SK-N-SH (cell line): Measurements from ENCODE around the gene YIPF5. TPM values are rescaled to one million over a fixed set of nuclear protein-coding genes. Genes with fewer than 3 reads are reported as not detected.

ENCODE experiments used
- CTCF ChIA-PET: fragments of 300-600, 350-600 bp; formaldehyde crosslinking; extraction: SDS; loops from one replicate; lab custom pipeline; 2021; lab: Yijun Ruan, JAX
- POLR2A ChIA-PET: fragments of 350-600 bp; sonication (Branson Sonifier 250); formaldehyde crosslinking; extraction: SDS; loops from one replicate; lab custom pipeline; 2020; ENCODE audit warnings: antibody characterized with exemption, inconsistent platforms; lab: Yijun Ruan, JAX
- DNase-seq: peaks from one replicate; pipeline ENCODE4 v3.0.0; 2012
- H2AFZ ChIP-seq: fragments of 200-600 bp; sonication (generic); 2 replicates; pipeline ENCODE4 v1.8.1; 2016; ENCODE audit warnings: antibody characterized with exemption, mild to moderate bottlenecking, low read depth
- H3F3A ChIP-seq: fragments of 200-600 bp; sonication (generic); replicated peaks from 2 replicates; pipeline ENCODE3; 2016; ENCODE audit warnings: antibody characterized with exemption, mild to moderate bottlenecking; ENCODE audit not compliant: insufficient read depth
- H3K27ac ChIP-seq, 2 experiments: fragments of 200-500 bp in 1 of 2; fragments of 200-600 bp in 1 of 2; sonication (Bioruptor generic) in 1 of 2; sonication (generic), shearing (Covaris generic) in 1 of 2; 2 replicates each; pipeline versions ENCODE4 v1.5.1 to v1.6.1; 2014 to 2016; ENCODE audit warnings: low read depth in 2 of 2, inconsistent platforms in 1 of 2, low read length in 1 of 2, mild to moderate bottlenecking in 1 of 2, mixed read lengths in 1 of 2
- H3K27me3 ChIP-seq: fragments of 200-600 bp; sonication (generic), shearing (Covaris generic); 2 replicates; pipeline ENCODE4 v1.6.1; 2016; ENCODE audit warnings: mixed run types; ENCODE audit not compliant: insufficient read depth
- H3K36me3 ChIP-seq, 2 experiments: fragments of 200-500 bp in 1 of 2; fragments of 200-600 bp in 1 of 2; sonication (Bioruptor generic) in 1 of 2; sonication (generic) in 1 of 2; replicated peaks in 1 of 2; 2 replicates each; pipeline versions ENCODE3 to v1.5.1; 2014 to 2016; ENCODE audit warnings: low read length in 1 of 2, mild to moderate bottlenecking in 1 of 2; ENCODE audit not compliant: insufficient read depth in 2 of 2, control insufficient read depth in 1 of 2
- H3K4me1 ChIP-seq, 2 experiments: fragments of 200-500 bp in 1 of 2; fragments of 200-600 bp in 1 of 2; sonication (Bioruptor generic) in 1 of 2; sonication (generic), shearing (Covaris generic) in 1 of 2; 2 replicates each; pipeline versions ENCODE4 v1.5.1 to v1.6.1; 2014 to 2016; ENCODE audit warnings: low read depth in 1 of 2, low read length in 1 of 2, mixed run types in 1 of 2; ENCODE audit not compliant: insufficient read depth in 2 of 2, control insufficient read depth in 1 of 2
- H3K4me2 ChIP-seq: fragments of 200-600 bp; sonication (generic), shearing (Covaris generic); 2 replicates; pipeline ENCODE4 v1.6.1; 2017; ENCODE audit warnings: mixed run types
- H3K4me3 ChIP-seq, 2 experiments: fragments of 200-500 bp in 1 of 2; fragments of 200-600 bp in 1 of 2; sonication (Bioruptor generic) in 1 of 2; sonication (generic), shearing (Covaris generic) in 1 of 2; 2 replicates each; pipeline versions ENCODE4 v1.5.1 to v1.8.1; 2014 to 2016; ENCODE audit warnings: low read depth in 2 of 2, inconsistent platforms in 1 of 2, low read length in 1 of 2, mild to moderate bottlenecking in 1 of 2, mixed read lengths in 1 of 2, moderate library complexity in 1 of 2
- H3K79me2 ChIP-seq: fragments of 200-600 bp; sonication (generic); 2 replicates; pipeline ENCODE4 v1.8.1; 2017; ENCODE audit warnings: mild to moderate bottlenecking; ENCODE audit not compliant: insufficient read depth
- H3K9ac ChIP-seq: fragments of 200-600 bp; sonication (generic); 2 replicates; pipeline ENCODE4 v1.6.1; 2017; ENCODE audit warnings: mixed run types
- H3K9me2 ChIP-seq: fragments of 200-600 bp; sonication (generic); 2 replicates; pipeline ENCODE4 v1.6.1; 2017; ENCODE audit warnings: mixed run types
- H3K9me3 ChIP-seq: fragments of 200-600 bp; sonication (generic); 2 replicates; pipeline ENCODE4 v1.6.1; 2017; ENCODE audit warnings: mixed run types, mild to moderate bottlenecking, moderate library complexity
- H4K20me1 ChIP-seq: fragments of 200-600 bp; sonication (generic); 2 replicates; pipeline ENCODE4 v1.6.1; 2017; ENCODE audit warnings: mild to moderate bottlenecking, mixed run types; ENCODE audit not compliant: insufficient read depth
- EP300 ChIP-seq, 2 experiments: IDR thresholded peaks; 2 replicates each; pipeline versions ENCODE4 v1.4.0 to v1.6.1; 2012; ENCODE audit warnings: borderline replicate concordance in 1 of 2, low read depth in 1 of 2, low read length in 1 of 2
- FOSL2 ChIP-seq: IDR thresholded peaks from 2 replicates; pipeline ENCODE4 v1.4.0; 2012; ENCODE audit warnings: low read depth, mild to moderate bottlenecking, moderate library complexity, borderline replicate concordance
- FOXM1 ChIP-seq: IDR thresholded peaks from 2 replicates; pipeline ENCODE4 v1.4.0; 2012; ENCODE audit warnings: low read depth, mild to moderate bottlenecking
- GATA2 ChIP-seq: sonication (generic); formaldehyde crosslinking; IDR thresholded peaks from 2 replicates; pipeline ENCODE4 v1.5.0; 2020; ENCODE audit warnings: mild to moderate bottlenecking, missing genetic modification reagents
- JUND ChIP-seq: IDR thresholded peaks from 2 replicates; pipeline ENCODE4 v1.4.0; 2012
- MXI1 ChIP-seq: IDR thresholded peaks from 2 replicates; pipeline ENCODE4 v1.6.1; 2012; ENCODE audit warnings: mild to moderate bottlenecking, low read depth, low read length, improper control_type of control experiment
- NRF1 ChIP-seq: IDR thresholded peaks from 2 replicates; pipeline ENCODE4 v1.6.1; 2012; ENCODE audit warnings: low read depth, mild to moderate bottlenecking, low read length
- POLR2AphosphoS5 ChIP-seq: IDR thresholded peaks from 2 replicates; pipeline ENCODE4 v1.6.1; 2012; ENCODE audit warnings: low read depth, low read length
- RXRA ChIP-seq: IDR thresholded peaks from 2 replicates; pipeline ENCODE4 v1.4.0; 2012; ENCODE audit warnings: low read depth, mild to moderate bottlenecking, borderline replicate concordance
- YY1 ChIP-seq: IDR thresholded peaks from 2 replicates; pipeline ENCODE4 v1.4.0; 2012; ENCODE audit warnings: low read depth, mild to moderate bottlenecking
- WGBS: methylation state at CpG from one replicate; pipeline ENCODE4 v1.1.6; 2017; ENCODE audit warnings: low lambda C conversion rate; 5-methylcytosine and 5-hydroxymethylcytosine counted together
- polyA plus RNA-seq, 3 experiments: library from polyadenylated mRNA; depleted of rRNA; stranded (reverse); fragments of >200 nt; gene quantifications; 2 replicates each; pipeline ENCODE4 v1.2.3, GENCODE V29; 2012
- TF ChIP-seq, protein P1 (sequence below): fragments of 200-600 bp; sonication (generic); IDR thresholded peaks from 2 replicates; pipeline ENCODE4 v1.6.1; 2017; ENCODE audit warnings: antibody characterized with exemption, mild to moderate bottlenecking, moderate library complexity
- TF ChIP-seq, protein P2 (sequence below): IDR thresholded peaks from 2 replicates; pipeline ENCODE4 v1.6.1; 2012; ENCODE audit warnings: mild to moderate bottlenecking, low read depth, low read length, moderate library complexity
- TF ChIP-seq, protein P3 (sequence below): fragments of 150-350 bp; IDR thresholded peaks from 2 replicates; pipeline ENCODE4 v1.6.1; 2017; ENCODE audit warnings: antibody characterized with exemption, low read length, low read depth, borderline replicate concordance
- TF ChIP-seq, protein P4 (sequence below): IDR thresholded peaks from 2 replicates; pipeline ENCODE4 v1.4.0; 2012; ENCODE audit warnings: low read depth

Gene YIPF5
- polyA plus RNA-seq, 1 of the 3 experiments (the other 2 are of a cell fraction) = 36.2 TPM

DNA sequence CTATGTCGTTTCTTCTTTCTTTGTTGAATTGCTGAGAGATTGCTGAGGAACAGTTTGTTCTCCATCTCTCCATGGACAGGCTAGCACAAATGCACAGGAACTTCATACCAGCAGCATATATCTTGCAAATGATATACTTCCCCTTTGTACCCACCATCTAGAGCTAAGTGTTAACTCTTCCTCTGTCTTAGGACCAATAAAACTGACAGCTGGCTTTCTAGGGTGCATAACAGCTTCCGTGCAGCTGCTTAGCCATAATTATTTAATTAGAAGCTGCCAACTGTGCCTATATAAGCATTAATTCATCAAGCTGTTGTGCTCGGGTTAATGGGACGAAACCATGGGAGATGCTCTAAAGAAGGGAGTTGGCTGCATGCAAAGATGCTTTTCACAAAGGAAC is 38.9 kb upstream of the YIPF5 start:
- POLR2A ChIA-PET = no interaction called here
- DNase-seq = no peak

More for the DNA sequence above, 38.9 kb upstream of the YIPF5 start:
- Histone ChIP-seq H3F3A (no peaks in the 10 kb centered on the region), H3K27ac (no peak overlapping the region), H3K4me2 (no peak overlapping the region), H3K4me1 (peaks cover 0 to 5% of the 10 kb centered on the region in 2 experiments; a peak in 3 of 4 replicates), H3K9me3 (no peaks in the 10 kb centered on the region), H3K9me2 (no peaks in the 10 kb centered on the region), H3K4me3 (no peak overlapping the region), H3K79me2 (no peaks in the 10 kb centered on the region), H2AFZ (no peak overlapping the region), H4K20me1 (no peaks in the 10 kb centered on the region), H3K27me3 (no peaks in the 10 kb centered on the region), H3K9ac (no peak overlapping the region), H3K36me3 (no peaks in the 10 kb centered on the region)
- CTCF ChIA-PET = interaction anchor here (2.5 to 3.0 kb wide), 2 partner anchors 1029 to 1616 kb away, joined by 11 to 18 read pairs; no protein-coding TSS in a partner anchor
- 66% methylated on average over 4 of the region's 4 CpGs for WGBS
- TF ChIP-seq GATA2 = no peak
- TF ChIP-seq MXI1 = no peak
- no peak for TF ChIP-seq EP300 (IDR thresholded peaks at IDR 0.05; ENCODE audit: borderline replicate concordance in 1 of 2, low read depth in 1 of 2, low read length in 1 of 2)
- no peak for TF ChIP-seq FOSL2
- TF ChIP-seq FOXM1 = no peak
- TF ChIP-seq, protein P1, sequence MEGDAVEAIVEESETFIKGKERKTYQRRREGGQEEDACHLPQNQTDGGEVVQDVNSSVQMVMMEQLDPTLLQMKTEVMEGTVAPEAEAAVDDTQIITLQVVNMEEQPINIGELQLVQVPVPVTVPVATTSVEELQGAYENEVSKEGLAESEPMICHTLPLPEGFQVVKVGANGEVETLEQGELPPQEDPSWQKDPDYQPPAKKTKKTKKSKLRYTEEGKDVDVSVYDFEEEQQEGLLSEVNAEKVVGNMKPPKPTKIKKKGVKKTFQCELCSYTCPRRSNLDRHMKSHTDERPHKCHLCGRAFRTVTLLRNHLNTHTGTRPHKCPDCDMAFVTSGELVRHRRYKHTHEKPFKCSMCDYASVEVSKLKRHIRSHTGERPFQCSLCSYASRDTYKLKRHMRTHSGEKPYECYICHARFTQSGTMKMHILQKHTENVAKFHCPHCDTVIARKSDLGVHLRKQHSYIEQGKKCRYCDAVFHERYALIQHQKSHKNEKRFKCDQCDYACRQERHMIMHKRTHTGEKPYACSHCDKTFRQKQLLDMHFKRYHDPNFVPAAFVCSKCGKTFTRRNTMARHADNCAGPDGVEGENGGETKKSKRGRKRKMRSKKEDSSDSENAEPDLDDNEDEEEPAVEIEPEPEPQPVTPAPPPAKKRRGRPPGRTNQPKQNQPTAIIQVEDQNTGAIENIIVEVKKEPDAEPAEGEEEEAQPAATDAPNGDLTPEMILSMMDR = no peak
- TF ChIP-seq NRF1 = no peak
- TF ChIP-seq, protein P2, sequence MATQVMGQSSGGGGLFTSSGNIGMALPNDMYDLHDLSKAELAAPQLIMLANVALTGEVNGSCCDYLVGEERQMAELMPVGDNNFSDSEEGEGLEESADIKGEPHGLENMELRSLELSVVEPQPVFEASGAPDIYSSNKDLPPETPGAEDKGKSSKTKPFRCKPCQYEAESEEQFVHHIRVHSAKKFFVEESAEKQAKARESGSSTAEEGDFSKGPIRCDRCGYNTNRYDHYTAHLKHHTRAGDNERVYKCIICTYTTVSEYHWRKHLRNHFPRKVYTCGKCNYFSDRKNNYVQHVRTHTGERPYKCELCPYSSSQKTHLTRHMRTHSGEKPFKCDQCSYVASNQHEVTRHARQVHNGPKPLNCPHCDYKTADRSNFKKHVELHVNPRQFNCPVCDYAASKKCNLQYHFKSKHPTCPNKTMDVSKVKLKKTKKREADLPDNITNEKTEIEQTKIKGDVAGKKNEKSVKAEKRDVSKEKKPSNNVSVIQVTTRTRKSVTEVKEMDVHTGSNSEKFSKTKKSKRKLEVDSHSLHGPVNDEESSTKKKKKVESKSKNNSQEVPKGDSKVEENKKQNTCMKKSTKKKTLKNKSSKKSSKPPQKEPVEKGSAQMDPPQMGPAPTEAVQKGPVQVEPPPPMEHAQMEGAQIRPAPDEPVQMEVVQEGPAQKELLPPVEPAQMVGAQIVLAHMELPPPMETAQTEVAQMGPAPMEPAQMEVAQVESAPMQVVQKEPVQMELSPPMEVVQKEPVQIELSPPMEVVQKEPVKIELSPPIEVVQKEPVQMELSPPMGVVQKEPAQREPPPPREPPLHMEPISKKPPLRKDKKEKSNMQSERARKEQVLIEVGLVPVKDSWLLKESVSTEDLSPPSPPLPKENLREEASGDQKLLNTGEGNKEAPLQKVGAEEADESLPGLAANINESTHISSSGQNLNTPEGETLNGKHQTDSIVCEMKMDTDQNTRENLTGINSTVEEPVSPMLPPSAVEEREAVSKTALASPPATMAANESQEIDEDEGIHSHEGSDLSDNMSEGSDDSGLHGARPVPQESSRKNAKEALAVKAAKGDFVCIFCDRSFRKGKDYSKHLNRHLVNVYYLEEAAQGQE = no peak
- no peak for TF ChIP-seq RXRA
- no peak for TF ChIP-seq YY1
- TF ChIP-seq JUND = no peak
- no peak for TF ChIP-seq POLR2AphosphoS5
- TF ChIP-seq, protein P3, sequence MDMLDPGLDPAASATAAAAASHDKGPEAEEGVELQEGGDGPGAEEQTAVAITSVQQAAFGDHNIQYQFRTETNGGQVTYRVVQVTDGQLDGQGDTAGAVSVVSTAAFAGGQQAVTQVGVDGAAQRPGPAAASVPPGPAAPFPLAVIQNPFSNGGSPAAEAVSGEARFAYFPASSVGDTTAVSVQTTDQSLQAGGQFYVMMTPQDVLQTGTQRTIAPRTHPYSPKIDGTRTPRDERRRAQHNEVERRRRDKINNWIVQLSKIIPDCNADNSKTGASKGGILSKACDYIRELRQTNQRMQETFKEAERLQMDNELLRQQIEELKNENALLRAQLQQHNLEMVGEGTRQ = no peak
- TF ChIP-seq, protein P4, sequence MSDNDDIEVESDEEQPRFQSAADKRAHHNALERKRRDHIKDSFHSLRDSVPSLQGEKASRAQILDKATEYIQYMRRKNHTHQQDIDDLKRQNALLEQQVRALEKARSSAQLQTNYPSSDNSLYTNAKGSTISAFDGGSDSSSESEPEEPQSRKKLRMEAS = no peak
